Measurements from ENCODE around the gene RSPRY1. TPM values are rescaled to one million over a fixed set of nuclear protein-coding genes. Genes with fewer than 3 reads are reported as not detected.

The RSPRY1 gene
- total RNA-seq, 1 experiment from 2014 or later = 24.9 TPM

DNA sequence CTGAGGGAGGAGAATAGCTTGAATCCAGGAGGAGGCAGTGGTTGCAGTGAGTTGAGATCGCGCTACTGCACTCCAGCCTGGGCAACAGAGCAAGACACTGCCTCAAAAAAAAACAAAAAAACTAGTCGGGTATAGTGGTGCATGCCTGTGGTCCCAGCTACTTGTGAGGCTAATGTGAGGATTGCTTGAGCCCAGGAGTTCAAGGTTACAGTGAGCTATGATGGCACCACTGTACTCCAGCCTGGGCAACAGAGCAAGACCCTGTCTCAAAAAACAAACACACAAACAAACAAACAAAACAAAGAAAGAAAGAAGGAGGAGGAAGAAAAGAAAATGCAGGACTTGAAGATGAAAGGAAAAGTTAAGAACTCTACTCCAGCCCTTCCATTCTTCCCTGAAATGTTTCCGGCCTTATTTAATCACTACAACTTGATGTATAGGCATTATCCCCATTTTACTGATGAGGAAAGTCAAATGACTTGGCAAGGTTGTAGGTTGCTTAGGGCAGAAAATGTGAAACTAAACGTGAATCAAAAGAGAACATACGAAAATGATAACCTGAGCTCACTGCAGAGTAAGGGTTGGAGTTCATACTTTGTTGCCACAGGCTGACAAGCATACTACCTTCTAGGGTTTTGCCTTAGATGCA, 30.3 kb upstream of the RSPRY1 start:
- Histone ChIP-seq H3K4me3 (replicated peaks in 1 of 2; ENCODE audit: low read depth in 1 of 2, low read length in 2 of 2) (no peak overlapping the region), H3K79me2 (ENCODE audit: insufficient read depth, low read length) (no peaks in the 10 kb centered on the region), H4K20me1 (ENCODE audit: insufficient read depth) (no peaks in the 10 kb centered on the region), H3K27ac (ENCODE audit: low read depth, low read length) (no peak overlapping the region), H3K36me3 (ENCODE audit: control insufficient read depth in 1 of 2, insufficient read depth in 2 of 2, low read length in 2 of 2) (peaks cover 28 to 31% of the 10 kb centered on the region in 2 experiments; a peak in 3 of 4 replicates), H3K9ac (ENCODE audit: low read length) (no peak overlapping the region), H3K4me1 (ENCODE audit: control insufficient read depth in 1 of 2, insufficient read depth in 2 of 2, low read length in 2 of 2) (no peaks in the 10 kb centered on the region), H3K9me3 (ENCODE audit: control insufficient read depth in 1 of 2, insufficient read depth in 1 of 2, low read depth in 1 of 2, low read length in 2 of 2) (no peaks in the 10 kb centered on the region), H2AFZ (ENCODE audit: low read depth, low read length, poor library complexity, severe bottlenecking) (no peak overlapping the region), H3K9me2 (ENCODE audit: insufficient read depth) (no peaks in the 10 kb centered on the region), H3K4me2 (ENCODE audit: low read length) (no peak overlapping the region), H3K27me3 (ENCODE audit: insufficient read depth, low read length) (no peaks in the 10 kb centered on the region)
- TF ChIP-seq EZH2 (IDR thresholded peaks at IDR 0.05) (no peak), JUND (IDR thresholded peaks at IDR 0.05) (no peak), POLR2AphosphoS5 (IDR thresholded peaks at IDR 0.05; ENCODE audit: low read depth, low read length) (no peak), SRF (IDR thresholded peaks at IDR 0.05; ENCODE audit: low read depth) (no peak), TCF7L2 (IDR thresholded peaks at IDR 0.05; ENCODE audit: borderline replicate concordance, extremely low read depth, insufficient read depth, insufficient read length) (no peak), YY1 (IDR thresholded peaks at IDR 0.05; ENCODE audit: extremely low read depth, insufficient replicate concordance, low read depth, low read length) (no peak), EGR1 (IDR thresholded peaks at IDR 0.05; ENCODE audit: low read depth) (no peak), FOSL1 (IDR thresholded peaks at IDR 0.05; ENCODE audit: low read depth) (no peak), RAD21 (IDR thresholded peaks at IDR 0.05; ENCODE audit: low read depth) (no peak), CBX3 (IDR thresholded peaks at IDR 0.05; ENCODE audit: low read depth) (no peak), ZFX (IDR thresholded peaks at IDR 0.05) (no peak), ZNF274 (IDR thresholded peaks at IDR 0.05; ENCODE audit: low read depth, low read length) (no peak), POLR2A (IDR thresholded peaks at IDR 0.05; ENCODE audit: borderline replicate concordance, extremely low read depth, insufficient read depth, insufficient read length) (no peak), SIN3A (IDR thresholded peaks at IDR 0.05; ENCODE audit: low read depth) (no peak), ELF1 (IDR thresholded peaks at IDR 0.05; ENCODE audit: borderline replicate concordance, low read depth) (no peak)
- TF ChIP-seq, protein P1, sequence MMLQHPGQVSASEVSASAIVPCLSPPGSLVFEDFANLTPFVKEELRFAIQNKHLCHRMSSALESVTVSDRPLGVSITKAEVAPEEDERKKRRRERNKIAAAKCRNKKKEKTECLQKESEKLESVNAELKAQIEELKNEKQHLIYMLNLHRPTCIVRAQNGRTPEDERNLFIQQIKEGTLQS (IDR thresholded peaks at IDR 0.05) = no peak
- TF ChIP-seq, protein P2, sequence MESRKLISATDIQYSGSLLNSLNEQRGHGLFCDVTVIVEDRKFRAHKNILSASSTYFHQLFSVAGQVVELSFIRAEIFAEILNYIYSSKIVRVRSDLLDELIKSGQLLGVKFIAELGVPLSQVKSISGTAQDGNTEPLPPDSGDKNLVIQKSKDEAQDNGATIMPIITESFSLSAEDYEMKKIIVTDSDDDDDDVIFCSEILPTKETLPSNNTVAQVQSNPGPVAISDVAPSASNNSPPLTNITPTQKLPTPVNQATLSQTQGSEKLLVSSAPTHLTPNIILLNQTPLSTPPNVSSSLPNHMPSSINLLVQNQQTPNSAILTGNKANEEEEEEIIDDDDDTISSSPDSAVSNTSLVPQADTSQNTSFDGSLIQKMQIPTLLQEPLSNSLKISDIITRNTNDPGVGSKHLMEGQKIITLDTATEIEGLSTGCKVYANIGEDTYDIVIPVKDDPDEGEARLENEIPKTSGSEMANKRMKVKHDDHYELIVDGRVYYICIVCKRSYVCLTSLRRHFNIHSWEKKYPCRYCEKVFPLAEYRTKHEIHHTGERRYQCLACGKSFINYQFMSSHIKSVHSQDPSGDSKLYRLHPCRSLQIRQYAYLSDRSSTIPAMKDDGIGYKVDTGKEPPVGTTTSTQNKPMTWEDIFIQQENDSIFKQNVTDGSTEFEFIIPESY (IDR thresholded peaks at IDR 0.05; ENCODE audit: extremely low read depth, insufficient replicate concordance, low read length) = no peak
- TF ChIP-seq, protein P3, sequence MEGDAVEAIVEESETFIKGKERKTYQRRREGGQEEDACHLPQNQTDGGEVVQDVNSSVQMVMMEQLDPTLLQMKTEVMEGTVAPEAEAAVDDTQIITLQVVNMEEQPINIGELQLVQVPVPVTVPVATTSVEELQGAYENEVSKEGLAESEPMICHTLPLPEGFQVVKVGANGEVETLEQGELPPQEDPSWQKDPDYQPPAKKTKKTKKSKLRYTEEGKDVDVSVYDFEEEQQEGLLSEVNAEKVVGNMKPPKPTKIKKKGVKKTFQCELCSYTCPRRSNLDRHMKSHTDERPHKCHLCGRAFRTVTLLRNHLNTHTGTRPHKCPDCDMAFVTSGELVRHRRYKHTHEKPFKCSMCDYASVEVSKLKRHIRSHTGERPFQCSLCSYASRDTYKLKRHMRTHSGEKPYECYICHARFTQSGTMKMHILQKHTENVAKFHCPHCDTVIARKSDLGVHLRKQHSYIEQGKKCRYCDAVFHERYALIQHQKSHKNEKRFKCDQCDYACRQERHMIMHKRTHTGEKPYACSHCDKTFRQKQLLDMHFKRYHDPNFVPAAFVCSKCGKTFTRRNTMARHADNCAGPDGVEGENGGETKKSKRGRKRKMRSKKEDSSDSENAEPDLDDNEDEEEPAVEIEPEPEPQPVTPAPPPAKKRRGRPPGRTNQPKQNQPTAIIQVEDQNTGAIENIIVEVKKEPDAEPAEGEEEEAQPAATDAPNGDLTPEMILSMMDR (IDR thresholded peaks at IDR 0.05 in 2 of 3, conservative IDR thresholded peaks at IDR 0.05 in 1 of 3; ENCODE audit: borderline replicate concordance in 1 of 3, insufficient read depth in 1 of 3, low read depth in 2 of 3, low read length in 2 of 3) = no peak
- TF ChIP-seq, protein P4, sequence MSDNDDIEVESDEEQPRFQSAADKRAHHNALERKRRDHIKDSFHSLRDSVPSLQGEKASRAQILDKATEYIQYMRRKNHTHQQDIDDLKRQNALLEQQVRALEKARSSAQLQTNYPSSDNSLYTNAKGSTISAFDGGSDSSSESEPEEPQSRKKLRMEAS (IDR thresholded peaks at IDR 0.05) = no peak
- TF ChIP-seq, protein P5, sequence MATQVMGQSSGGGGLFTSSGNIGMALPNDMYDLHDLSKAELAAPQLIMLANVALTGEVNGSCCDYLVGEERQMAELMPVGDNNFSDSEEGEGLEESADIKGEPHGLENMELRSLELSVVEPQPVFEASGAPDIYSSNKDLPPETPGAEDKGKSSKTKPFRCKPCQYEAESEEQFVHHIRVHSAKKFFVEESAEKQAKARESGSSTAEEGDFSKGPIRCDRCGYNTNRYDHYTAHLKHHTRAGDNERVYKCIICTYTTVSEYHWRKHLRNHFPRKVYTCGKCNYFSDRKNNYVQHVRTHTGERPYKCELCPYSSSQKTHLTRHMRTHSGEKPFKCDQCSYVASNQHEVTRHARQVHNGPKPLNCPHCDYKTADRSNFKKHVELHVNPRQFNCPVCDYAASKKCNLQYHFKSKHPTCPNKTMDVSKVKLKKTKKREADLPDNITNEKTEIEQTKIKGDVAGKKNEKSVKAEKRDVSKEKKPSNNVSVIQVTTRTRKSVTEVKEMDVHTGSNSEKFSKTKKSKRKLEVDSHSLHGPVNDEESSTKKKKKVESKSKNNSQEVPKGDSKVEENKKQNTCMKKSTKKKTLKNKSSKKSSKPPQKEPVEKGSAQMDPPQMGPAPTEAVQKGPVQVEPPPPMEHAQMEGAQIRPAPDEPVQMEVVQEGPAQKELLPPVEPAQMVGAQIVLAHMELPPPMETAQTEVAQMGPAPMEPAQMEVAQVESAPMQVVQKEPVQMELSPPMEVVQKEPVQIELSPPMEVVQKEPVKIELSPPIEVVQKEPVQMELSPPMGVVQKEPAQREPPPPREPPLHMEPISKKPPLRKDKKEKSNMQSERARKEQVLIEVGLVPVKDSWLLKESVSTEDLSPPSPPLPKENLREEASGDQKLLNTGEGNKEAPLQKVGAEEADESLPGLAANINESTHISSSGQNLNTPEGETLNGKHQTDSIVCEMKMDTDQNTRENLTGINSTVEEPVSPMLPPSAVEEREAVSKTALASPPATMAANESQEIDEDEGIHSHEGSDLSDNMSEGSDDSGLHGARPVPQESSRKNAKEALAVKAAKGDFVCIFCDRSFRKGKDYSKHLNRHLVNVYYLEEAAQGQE (IDR thresholded peaks at IDR 0.05; ENCODE audit: low read depth) = no peak
- ChIA-PET CTCF (no interaction called here), POLR2A (no interaction called here), RAD21 (ENCODE audit: low non-redundant PET in 1 of 2, low total read pairs in 2 of 2, uncharacterized antibody in 2 of 2, unreplicated experiment in 2 of 2) (no interaction called here)
- ATAC-seq (no peak), DNase-seq (ENCODE audit: low read depth, low spot score) (no peak)
- intact Hi-C loops (cut with micrococcal nuclease) = no loop called here
- no TSS peak for BruUV-seq (replicated peaks)

All from HCT116 (cell line).